ENCODE data around the gene CHN2. TPM values are rescaled to one million over a fixed set of nuclear protein-coding genes. Genes with fewer than 3 reads are reported as not detected.

Gene CHN2
- polyA plus RNA-seq, 1 donor, result 33.6 TPM

DNA sequence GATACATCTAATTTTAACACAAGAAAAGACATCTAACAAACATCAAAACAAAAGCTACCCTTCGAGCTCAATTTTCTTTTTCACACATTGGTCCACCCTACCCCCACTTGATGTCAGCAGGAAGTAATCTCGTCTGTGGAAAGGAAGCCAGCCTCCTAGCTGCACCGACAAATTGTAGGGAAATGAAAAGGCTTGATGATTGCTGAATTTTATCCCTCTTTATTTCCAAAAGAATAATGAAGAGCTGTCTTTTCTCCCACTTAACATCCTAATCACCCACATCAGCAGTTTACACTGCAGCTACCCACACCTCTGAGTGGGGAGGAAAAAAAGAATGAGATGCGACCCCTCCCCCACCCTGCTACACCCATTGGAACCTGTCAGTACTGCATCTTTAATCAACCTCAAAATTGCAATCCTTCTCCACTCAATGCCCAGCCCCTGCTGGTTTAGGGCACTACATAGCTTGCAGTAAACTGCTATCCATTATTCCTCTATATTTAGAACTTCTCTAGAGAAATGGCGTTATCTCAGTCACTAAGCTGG, 37.6 kb upstream of the CHN2 start:
- DNase-seq, result no peak
- H3K36me3 ChIP-seq (ENCODE audit: control insufficient read depth, insufficient read depth, low read length), result no peaks in the 10 kb centered on the region
- H3K27me3 ChIP-seq (ENCODE audit: control insufficient read depth, insufficient read depth, low read length), result no peaks in the 10 kb centered on the region
- no peaks in the 10 kb centered on the region for H3K4me1 ChIP-seq (ENCODE audit: control insufficient read depth, insufficient read depth, low read length)
- H3K4me3 ChIP-seq (ENCODE audit: low read length), result no peak overlapping the region
- H3K27ac ChIP-seq (ENCODE audit: low read length), result no peak overlapping the region
- no peaks in the 10 kb centered on the region for H3K9me3 ChIP-seq (ENCODE audit: control insufficient read depth, low read depth, low read length)
- WGBS (ENCODE audit: insufficient coverage, low lambda C conversion rate), result no CpG with 5 or more reads among the region's 5 CpGs

DNA sequence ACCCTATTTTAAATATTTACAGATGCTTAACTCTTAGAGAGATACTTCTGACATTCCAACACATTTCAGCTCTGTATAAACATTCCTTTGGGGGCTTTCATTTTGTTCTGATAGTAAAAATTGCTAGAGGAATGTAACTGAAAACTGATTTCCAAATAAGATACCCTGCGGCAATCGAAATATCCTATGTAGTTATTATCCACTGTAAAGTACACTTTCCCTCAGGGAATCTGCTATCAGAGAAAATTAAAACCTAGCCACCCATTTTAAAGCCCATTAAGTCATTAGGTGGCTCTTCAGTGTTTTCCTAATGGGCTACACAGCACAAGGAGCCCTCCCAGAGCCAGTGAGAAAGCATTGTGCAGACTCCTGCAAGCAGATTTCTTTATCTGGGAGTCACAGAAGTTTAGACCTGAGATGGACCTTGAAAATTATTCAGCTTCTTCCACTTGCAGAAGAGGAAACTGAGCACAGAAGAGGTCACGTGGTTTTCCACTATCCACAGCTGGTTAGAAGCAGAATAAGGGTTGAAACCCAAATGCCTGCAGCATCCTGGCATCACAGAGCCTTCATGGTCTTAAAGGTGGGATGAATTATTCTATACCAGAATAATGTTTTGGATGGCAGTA, 35.7 kb upstream of the CHN2 start:
- Histone ChIP-seq H3K36me3 (ENCODE audit: control insufficient read depth, insufficient read depth, low read length) (no peaks in the 10 kb centered on the region), H3K4me1 (ENCODE audit: control insufficient read depth, insufficient read depth, low read length) (no peaks in the 10 kb centered on the region), H3K9me3 (ENCODE audit: control insufficient read depth, low read depth, low read length) (no peaks in the 10 kb centered on the region), H3K27me3 (ENCODE audit: control insufficient read depth, insufficient read depth, low read length) (no peaks in the 10 kb centered on the region), H3K27ac (ENCODE audit: low read length) (no peak overlapping the region), H3K4me3 (ENCODE audit: low read length) (no peak overlapping the region)
- WGBS (ENCODE audit: insufficient coverage, low lambda C conversion rate), result 100% methylated on average over 1 of the region's 3 CpGs
- no peak for DNase-seq

DNA sequence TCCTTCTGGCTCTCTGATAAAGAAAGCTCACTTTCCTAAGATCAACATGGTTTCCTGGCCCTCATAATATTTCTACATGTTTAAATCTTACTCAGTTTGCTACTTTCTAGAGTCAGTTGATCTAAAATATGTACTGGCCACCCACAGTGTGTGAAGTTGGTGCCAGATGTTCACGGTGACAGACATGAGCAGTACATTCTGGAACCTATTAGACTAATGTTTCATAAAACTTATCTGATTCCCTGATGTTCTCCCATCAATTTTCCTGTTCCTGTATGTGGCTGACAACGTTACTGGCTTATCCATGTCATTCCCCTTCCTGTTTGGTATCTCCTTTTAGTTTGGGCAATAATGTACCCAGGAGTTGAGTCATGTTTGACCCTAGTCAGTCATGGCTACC, 34.5 kb upstream of the CHN2 start:
- no CpG with 5 or more reads among the region's 2 CpGs for WGBS (ENCODE audit: insufficient coverage, low lambda C conversion rate)
- H3K4me3 ChIP-seq (ENCODE audit: low read length), result no peak overlapping the region
- H3K4me1 ChIP-seq (ENCODE audit: control insufficient read depth, insufficient read depth, low read length), result no peaks in the 10 kb centered on the region
- H3K9me3 ChIP-seq (ENCODE audit: control insufficient read depth, low read depth, low read length), result no peaks in the 10 kb centered on the region
- no peak for DNase-seq
- no peak overlapping the region for H3K27ac ChIP-seq (ENCODE audit: low read length)
- H3K27me3 ChIP-seq (ENCODE audit: control insufficient read depth, insufficient read depth, low read length), result no peaks in the 10 kb centered on the region
- H3K36me3 ChIP-seq (ENCODE audit: control insufficient read depth, insufficient read depth, low read length), result no peaks in the 10 kb centered on the region

DNA sequence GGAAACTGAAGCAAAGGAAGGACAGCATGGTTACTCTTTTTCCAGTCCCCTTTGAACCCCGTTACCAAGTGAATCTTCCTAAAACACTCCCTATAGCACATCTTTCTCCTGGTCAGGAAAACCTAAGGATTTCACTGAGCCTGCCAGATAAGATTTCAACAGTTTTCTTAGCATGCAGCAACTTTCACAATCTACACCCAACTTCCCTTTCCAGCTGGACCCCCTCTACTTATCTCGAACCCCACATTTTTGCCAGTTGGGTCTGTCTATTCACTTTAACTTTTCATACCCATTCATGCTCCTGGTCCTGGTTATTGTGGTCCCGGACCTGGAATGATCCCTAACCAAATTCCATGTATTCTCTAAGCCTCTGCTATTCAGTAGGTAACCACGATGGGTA, 33.3 kb upstream of the CHN2 start:
- Histone ChIP-seq H3K27me3 (ENCODE audit: control insufficient read depth, insufficient read depth, low read length) (no peaks in the 10 kb centered on the region), H3K4me1 (ENCODE audit: control insufficient read depth, insufficient read depth, low read length) (no peaks in the 10 kb centered on the region), H3K9me3 (ENCODE audit: control insufficient read depth, low read depth, low read length) (peaks cover 7% of the 10 kb centered on the region), H3K4me3 (ENCODE audit: low read length) (no peak overlapping the region), H3K27ac (ENCODE audit: low read length) (no peak overlapping the region), H3K36me3 (ENCODE audit: control insufficient read depth, insufficient read depth, low read length) (no peaks in the 10 kb centered on the region)
- DNase-seq, result no peak
- 75% methylated on average over 1 of the region's 4 CpGs for WGBS (ENCODE audit: insufficient coverage, low lambda C conversion rate)

DNA sequence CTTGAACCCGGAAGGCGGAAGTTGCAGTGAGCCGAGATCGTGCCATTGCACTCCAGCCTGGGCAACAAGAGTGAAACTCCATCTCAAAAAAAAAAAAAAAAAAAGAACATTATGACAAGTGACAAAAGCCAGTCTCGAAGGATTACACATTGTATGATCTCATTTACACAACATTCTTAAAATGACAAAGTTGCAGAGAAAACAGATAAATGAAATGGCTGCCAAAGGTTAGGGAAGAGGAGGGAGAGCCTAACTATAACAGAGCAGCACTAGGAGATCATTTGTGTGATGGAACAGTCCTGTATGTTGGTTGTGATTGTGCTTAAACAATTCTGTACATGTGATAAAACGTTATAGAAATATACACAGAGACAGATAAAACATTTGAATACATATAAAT, 32.0 kb upstream of the CHN2 start:
- no peak for DNase-seq
- 62% methylated on average over 2 of the region's 6 CpGs for WGBS (ENCODE audit: insufficient coverage, low lambda C conversion rate)
- no peak overlapping the region for H3K4me3 ChIP-seq (ENCODE audit: low read length)
- no peaks in the 10 kb centered on the region for H3K36me3 ChIP-seq (ENCODE audit: control insufficient read depth, insufficient read depth, low read length)
- H3K27me3 ChIP-seq (ENCODE audit: control insufficient read depth, insufficient read depth, low read length), result no peaks in the 10 kb centered on the region
- H3K9me3 ChIP-seq (ENCODE audit: control insufficient read depth, low read depth, low read length), result peaks cover 7% of the 10 kb centered on the region
- no peak overlapping the region for H3K27ac ChIP-seq (ENCODE audit: low read length)
- no peaks in the 10 kb centered on the region for H3K4me1 ChIP-seq (ENCODE audit: control insufficient read depth, insufficient read depth, low read length)

DNA sequence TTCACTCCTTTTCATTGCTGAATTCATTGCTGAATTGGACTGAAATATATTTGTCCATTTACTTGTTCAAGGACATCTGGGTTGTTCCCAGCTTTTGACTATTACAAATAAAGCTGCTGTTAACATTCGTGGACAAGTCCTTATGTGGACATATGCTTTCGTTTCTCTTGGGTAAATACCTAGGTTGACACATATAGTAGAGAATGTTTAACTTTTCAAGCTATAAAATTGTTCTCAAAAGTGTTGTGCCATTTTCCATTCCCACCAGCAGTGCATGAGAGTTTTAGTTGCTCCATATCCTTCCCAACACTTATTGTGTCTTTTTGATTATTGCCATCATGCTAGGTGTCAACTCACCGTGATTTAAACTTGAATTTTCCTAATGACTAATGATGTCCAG, 30.7 kb upstream of the CHN2 start:
- Histone ChIP-seq H3K36me3 (ENCODE audit: control insufficient read depth, insufficient read depth, low read length) (no peaks in the 10 kb centered on the region), H3K27ac (ENCODE audit: low read length) (peak overlapping the region; percentile 40), H3K4me3 (ENCODE audit: low read length) (no peak overlapping the region), H3K9me3 (ENCODE audit: control insufficient read depth, low read depth, low read length) (peaks cover 7% of the 10 kb centered on the region), H3K4me1 (ENCODE audit: control insufficient read depth, insufficient read depth, low read length) (no peaks in the 10 kb centered on the region), H3K27me3 (ENCODE audit: control insufficient read depth, insufficient read depth, low read length) (no peaks in the 10 kb centered on the region)
- WGBS (ENCODE audit: insufficient coverage, low lambda C conversion rate), result 54% methylated on average over 2 of the region's 3 CpGs
- DNase-seq, result peak; percentile 31 to 71

DNA sequence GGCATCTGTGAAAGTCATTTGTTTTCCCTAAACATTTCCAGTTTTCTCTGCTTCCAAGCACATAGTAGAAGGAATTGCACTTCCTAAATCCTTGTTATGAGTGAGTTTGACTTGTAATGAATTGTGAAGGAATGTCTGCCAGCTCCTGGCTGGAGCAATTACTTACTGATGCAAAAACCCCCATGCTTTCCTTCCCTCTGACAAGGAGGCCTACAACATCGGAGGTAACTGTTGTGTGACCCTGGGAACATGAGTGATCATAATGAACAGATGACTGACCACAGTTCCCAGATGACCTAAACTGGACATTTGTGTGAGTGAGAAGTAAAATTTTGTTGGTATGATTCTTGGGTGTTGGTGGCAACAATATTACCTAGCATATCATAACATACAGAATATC, 26.9 kb upstream of the CHN2 start:
- H3K9me3 ChIP-seq (ENCODE audit: control insufficient read depth, low read depth, low read length), result peaks cover 7% of the 10 kb centered on the region
- WGBS (ENCODE audit: insufficient coverage, low lambda C conversion rate), result no CpG with 5 or more reads among the region's 1 CpG
- H3K4me3 ChIP-seq (ENCODE audit: low read length), result no peak overlapping the region
- no peak overlapping the region for H3K27ac ChIP-seq (ENCODE audit: low read length)
- H3K36me3 ChIP-seq (ENCODE audit: control insufficient read depth, insufficient read depth, low read length), result no peaks in the 10 kb centered on the region
- DNase-seq, result no peak
- no peaks in the 10 kb centered on the region for H3K27me3 ChIP-seq (ENCODE audit: control insufficient read depth, insufficient read depth, low read length)
- no peaks in the 10 kb centered on the region for H3K4me1 ChIP-seq (ENCODE audit: control insufficient read depth, insufficient read depth, low read length)

DNA sequence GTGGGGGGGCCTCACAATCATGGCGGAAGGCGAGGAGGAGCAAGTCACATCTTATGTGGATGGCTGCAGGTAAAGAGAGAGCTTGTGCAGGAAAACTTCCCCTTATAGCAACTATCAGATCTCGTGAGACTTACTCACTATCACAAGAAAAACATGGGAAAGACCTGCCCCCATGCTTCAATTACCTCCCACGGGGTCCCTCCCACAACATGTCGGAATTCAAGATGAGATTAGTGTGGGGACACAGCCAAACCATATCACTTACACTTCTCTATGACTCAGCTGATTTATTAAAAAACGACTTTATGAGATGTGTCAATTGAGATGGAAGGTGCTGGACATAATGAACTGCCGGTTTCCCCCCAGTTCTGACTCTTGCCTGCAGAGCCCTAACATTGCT, 23.8 kb upstream of the CHN2 start:
- no peak overlapping the region for H3K4me3 ChIP-seq (ENCODE audit: low read length)
- H3K27ac ChIP-seq (ENCODE audit: low read length), result no peak overlapping the region
- DNase-seq, result no peak
- peaks cover 4% of the 10 kb centered on the region for H3K9me3 ChIP-seq (ENCODE audit: control insufficient read depth, low read depth, low read length)
- H3K27me3 ChIP-seq (ENCODE audit: control insufficient read depth, insufficient read depth, low read length), result no peaks in the 10 kb centered on the region
- no peaks in the 10 kb centered on the region for H3K4me1 ChIP-seq (ENCODE audit: control insufficient read depth, insufficient read depth, low read length)
- no CpG with 5 or more reads among the region's 7 CpGs for WGBS (ENCODE audit: insufficient coverage, low lambda C conversion rate)
- no peaks in the 10 kb centered on the region for H3K36me3 ChIP-seq (ENCODE audit: control insufficient read depth, insufficient read depth, low read length)

DNA sequence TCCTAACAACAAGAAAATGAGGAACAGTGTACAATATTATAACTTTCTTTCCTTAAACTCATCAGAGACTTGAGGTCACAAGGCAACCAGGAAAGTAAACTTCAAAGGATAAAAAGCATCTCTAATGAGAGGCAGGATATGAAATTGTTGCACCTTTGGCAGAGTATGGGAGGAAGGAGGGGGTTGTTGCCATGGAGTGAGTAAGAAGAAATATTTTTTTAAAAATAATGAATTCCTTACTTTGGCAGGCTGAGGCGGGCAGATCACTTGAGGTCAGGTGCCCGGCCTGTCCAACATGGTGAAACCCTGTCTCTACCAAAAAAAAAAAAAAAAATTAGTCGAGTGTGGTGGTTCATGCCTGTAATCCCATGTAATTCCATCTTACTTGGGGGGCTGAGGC, 21.1 kb upstream of the CHN2 start:
- H3K9me3 ChIP-seq (ENCODE audit: control insufficient read depth, low read depth, low read length), result no peaks in the 10 kb centered on the region
- DNase-seq, result no peak
- no peaks in the 10 kb centered on the region for H3K4me1 ChIP-seq (ENCODE audit: control insufficient read depth, insufficient read depth, low read length)
- H3K4me3 ChIP-seq (ENCODE audit: low read length), result no peak overlapping the region
- no CpG with 5 or more reads among the region's 3 CpGs for WGBS (ENCODE audit: insufficient coverage, low lambda C conversion rate)
- H3K36me3 ChIP-seq (ENCODE audit: control insufficient read depth, insufficient read depth, low read length), result no peaks in the 10 kb centered on the region
- no peak overlapping the region for H3K27ac ChIP-seq (ENCODE audit: low read length)
- no peaks in the 10 kb centered on the region for H3K27me3 ChIP-seq (ENCODE audit: control insufficient read depth, insufficient read depth, low read length)

DNA sequence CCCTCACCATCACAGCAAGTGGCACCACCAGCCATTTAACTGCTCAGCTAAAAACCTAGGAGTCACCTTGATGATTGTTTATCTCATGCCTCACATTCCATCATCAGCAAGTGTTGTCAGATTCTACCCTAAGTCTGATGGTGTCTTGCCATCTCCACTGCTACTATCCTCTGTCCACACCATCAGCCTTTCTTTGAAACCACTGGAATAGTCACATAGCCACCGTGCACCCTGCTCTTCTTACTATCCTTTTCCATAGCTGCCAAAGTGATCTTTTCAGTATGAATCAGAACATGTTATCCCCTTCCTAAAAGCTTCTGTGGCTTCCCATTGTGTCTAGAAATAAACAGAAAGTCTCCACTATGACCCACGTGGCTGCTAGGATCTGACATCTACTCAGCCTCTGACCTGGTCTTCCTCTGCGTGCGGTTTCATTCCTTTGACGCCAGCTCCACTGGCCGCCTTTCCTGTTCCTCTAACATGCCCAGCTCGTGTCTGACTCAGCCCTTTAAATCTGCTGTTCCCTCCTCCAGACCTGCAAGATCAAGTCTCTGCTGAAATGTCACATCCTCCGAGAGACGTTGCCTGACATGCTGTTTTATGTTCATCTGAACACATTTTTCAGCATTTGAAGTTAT, 16.5 kb upstream of the CHN2 start:
- Histone ChIP-seq H3K4me1 (ENCODE audit: control insufficient read depth, insufficient read depth, low read length) (no peaks in the 10 kb centered on the region), H3K4me3 (ENCODE audit: low read length) (no peak overlapping the region), H3K27me3 (ENCODE audit: control insufficient read depth, insufficient read depth, low read length) (no peaks in the 10 kb centered on the region), H3K27ac (ENCODE audit: low read length) (no peak overlapping the region), H3K9me3 (ENCODE audit: control insufficient read depth, low read depth, low read length) (no peaks in the 10 kb centered on the region), H3K36me3 (ENCODE audit: control insufficient read depth, insufficient read depth, low read length) (no peaks in the 10 kb centered on the region)
- 67% methylated on average over 3 of the region's 9 CpGs for WGBS (ENCODE audit: insufficient coverage, low lambda C conversion rate)
- no peak for DNase-seq

DNA sequence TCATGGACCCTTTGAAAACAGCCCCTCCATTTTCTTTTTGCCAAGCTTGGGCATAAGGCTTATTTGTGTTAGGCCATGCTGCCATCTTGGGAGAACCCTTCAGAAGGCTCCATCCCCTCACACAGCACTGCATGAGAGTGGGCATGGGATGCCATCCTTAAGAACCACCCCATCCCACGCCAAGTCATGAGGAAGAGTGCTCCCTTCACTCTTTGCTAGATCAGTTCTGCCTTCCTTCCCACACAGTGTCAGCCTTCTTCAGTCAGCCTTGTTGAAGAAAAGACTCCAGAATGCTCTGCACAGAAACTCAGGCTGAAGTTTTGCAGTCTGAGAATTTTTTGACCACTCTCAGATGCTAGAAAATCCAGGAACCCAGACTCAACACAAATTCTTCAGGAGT, 15.5 kb upstream of the CHN2 start:
- Histone ChIP-seq H3K36me3 (ENCODE audit: control insufficient read depth, insufficient read depth, low read length) (no peaks in the 10 kb centered on the region), H3K27me3 (ENCODE audit: control insufficient read depth, insufficient read depth, low read length) (no peaks in the 10 kb centered on the region), H3K4me3 (ENCODE audit: low read length) (no peak overlapping the region), H3K4me1 (ENCODE audit: control insufficient read depth, insufficient read depth, low read length) (no peaks in the 10 kb centered on the region), H3K9me3 (ENCODE audit: control insufficient read depth, low read depth, low read length) (no peaks in the 10 kb centered on the region), H3K27ac (ENCODE audit: low read length) (no peak overlapping the region)
- WGBS (ENCODE audit: insufficient coverage, low lambda C conversion rate), result no CpG with 5 or more reads among the region's 1 CpG
- DNase-seq, result no peak

Measured in large intestine (tissue), 3 donors.